T-helper 22 cell (primary cell): ENCODE results near the gene TBX15.

ENCODE experiments used
- DNase-seq: peaks from one replicate; pipeline ENCODE4 v3.0.0-alpha.2; 2020; ENCODE audit warnings: low read depth

Gene TBX15

DNA sequence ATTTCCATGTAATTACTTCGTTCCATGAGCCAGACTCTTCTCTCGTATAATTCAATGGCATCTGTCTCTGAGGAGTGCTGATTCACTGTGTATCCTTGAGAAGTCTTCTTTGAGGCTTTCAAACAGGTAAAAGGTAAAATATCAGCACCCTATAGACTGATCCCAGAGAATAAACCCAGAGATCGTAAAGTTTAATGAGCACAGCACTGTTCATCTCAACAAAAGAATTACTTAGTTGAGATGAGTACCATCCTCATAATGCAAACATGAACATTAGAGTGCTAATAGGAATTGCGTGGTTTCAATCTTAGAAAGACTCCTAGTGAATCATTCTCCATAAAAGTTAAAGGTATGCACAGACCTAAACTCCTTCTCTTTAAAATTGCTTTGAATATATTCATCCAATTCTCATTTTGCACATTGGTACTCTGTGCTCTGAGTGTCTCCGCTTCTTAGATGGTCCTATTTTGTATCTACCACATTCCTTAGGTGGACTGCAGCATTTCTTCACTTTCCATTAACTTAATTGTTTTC lies 97.2 kb downstream of the TBX15 start:
- no peak for DNase-seq

- no peak for DNase-seq
Observed at GRCh38 chr1:118884946-118885345, 103.2 kb downstream of the TBX15 start.

DNA sequence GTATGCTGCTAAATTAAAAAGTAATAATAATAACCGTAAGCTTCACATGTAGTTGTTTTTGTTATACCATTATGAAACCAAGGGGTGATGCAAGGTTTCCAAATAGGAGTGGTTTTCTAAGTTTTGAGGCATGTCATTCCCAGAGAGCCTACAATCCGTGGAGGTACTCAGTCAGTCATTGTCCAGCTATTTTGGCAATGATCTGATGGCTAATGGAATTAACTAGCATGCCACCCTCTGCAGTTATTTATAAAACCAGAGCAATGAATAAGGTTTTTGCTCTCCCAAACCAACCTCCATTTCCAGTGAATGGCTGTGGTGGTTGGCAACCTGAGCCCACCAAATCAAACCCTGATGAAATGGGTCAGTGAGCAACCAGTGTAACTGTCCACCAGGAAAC lies 106.4 kb downstream of the TBX15 start:
- no peak for DNase-seq

DNA sequence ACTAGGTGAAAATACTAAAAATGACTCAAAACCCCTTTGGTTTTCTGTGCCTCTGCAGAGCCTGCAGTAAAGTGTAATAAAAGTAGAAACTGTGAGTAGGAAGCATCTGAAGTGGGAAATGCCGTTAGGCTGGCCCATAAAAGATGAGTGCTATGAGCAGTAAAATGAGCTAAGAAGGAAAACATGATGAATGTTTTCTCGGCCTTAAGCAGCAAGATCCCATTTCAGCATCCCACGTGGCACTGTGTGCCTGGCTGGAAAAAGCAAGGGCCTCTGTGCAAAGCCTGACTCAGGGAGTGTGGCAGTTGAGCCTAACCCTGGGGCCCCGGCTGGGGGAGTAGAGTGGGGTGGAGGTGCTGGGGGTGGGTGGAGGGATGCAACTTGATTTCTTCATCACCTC lies 109.5 kb downstream of the TBX15 start:
- no peak for DNase-seq

DNA sequence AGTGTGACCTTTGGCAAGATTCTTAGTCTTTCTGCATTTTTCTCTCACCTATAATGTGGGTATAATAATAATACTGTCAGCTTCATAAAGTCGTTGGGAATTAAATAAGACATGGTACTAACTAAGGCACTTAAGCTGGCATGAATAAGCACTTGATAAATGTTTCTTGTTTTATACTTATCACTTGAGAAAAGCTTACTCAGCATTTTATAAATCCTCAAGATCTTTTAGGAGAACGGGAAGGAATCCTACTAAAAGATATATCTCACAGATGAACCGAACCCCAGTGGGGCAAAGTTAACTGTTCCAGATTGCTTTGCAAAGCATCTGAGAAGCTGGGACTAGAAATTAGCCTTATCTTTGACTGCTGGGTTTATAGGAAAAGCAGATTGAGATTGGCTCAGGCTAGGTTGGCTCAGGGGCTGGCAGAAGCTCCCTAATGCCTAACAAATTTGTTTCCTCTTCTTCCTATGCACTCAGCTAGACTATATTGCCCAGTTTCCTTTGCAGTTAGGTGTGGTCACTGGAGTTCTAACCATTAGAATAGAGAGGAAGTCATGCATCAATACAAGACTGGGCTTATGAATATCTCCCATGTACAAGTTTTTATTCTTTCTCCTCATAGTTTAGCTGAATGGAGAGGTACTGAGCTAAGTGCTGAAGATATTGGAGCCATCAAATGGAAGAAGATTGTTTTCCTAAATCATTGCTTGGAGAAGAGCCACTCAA lies 110.3 kb downstream of the TBX15 start:
- DNase-seq, result no peak

- DNase-seq, result no peak
Observed at GRCh38 chr1:118871582-118872171, 116.5 kb downstream of the TBX15 start.

- DNase-seq, result no peak
Observed at GRCh38 chr1:118868387-118868786, 119.8 kb downstream of the TBX15 start.

- no peak for DNase-seq
Observed at GRCh38 chr1:118866330-118866729, 121.8 kb downstream of the TBX15 start.

DNA sequence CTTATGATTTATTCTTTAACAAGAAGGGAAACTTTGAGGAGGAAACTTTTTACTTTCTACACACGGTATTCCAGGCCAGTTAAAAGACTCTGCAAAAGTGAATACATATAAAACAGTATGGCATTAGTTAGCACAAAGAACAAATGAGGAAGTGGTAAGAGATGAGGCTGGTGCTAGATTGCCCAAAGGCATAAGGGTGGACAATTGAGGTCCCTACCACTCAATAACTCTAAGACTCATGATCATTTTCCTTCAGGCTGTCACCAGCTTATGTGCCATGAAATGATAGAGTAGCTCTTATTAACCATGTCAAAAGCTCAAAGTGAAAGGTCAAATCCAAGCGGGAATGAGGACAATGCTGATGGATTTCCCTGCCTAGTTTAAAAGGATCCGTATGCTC lies 124.5 kb downstream of the TBX15 start:
- DNase-seq, result no peak

DNA sequence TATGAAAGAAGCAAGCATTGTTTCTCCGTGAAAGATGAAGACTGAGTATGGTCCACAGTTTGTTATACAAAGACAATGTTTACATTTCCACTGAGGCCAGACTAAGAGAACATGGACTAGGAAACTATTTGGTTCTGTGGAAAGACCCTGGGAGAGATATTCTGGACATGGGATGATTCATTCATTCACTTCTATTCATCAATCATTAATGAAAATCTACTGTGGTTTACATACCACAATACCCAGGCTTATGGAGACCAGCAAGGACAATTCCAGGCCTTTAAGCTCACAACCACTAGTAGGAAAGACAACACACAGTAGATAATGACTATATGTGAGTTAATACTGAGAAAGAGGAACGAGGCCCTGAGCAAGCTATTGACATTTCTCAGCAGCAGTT lies 125.4 kb downstream of the TBX15 start:
- DNase-seq, result no peak

GRCh38 chr1:118861216-118861615 lies 126.9 kb downstream of the TBX15 start:
- no peak for DNase-seq

DNA sequence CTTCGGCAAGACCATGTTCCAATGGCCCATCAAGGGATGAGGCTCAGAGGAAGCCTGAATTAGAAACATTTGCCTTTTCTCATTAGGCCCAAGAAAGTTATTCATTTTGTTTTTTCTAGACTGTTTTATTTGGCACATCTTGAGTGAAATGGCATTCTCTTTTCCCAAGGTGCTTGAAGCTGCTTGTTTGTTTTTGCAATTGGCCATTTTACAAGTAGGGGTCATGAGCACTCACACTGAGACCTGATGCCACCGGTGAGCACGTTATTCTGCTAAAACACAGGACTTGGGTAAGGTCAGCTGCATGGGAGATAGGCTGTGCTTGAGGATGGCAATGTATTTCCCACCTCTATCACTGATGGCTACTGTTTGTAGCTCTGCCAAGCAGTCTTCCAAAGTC lies 128.1 kb downstream of the TBX15 start:
- no peak for DNase-seq

- DNase-seq, result no peak
Observed at GRCh38 chr1:118846443-118846842, 141.7 kb downstream of the TBX15 start.

DNA sequence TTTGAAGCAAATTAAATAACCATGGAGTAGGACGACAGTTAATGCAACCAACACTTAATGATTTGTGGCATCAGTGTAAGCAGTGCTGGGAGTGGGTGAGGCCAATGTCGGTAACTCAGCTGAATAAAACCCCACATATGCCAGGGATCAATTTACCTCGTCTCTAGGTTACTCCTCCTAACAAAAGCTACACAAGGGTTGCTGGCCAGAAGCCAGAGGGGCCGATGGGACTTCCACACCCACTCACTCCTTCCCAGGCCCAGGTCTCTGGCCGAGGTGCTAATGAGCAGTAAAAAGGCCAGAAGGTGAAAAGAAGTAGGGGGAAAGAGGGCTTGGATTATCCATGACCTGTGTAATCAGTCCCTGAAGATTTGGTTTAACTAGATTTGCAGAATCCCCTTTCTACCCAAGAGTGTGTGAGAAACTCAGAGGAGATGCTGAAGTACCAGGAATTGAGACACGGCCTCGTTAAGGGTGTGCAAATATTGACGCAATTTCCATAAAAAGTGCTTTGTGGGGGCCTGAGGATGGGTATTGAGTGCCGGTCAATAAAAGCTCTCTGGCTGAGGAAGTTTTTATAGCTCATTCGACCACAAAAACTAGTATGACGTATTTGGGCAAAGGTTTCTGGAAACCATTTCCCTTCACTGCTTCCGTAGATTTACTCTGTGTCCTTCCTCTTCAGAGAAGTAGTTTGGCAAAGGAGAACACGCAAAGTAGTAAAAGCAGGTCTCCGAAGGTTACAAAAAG lies 145.5 kb downstream of the TBX15 start:
- DNase-seq, result no peak

DNA sequence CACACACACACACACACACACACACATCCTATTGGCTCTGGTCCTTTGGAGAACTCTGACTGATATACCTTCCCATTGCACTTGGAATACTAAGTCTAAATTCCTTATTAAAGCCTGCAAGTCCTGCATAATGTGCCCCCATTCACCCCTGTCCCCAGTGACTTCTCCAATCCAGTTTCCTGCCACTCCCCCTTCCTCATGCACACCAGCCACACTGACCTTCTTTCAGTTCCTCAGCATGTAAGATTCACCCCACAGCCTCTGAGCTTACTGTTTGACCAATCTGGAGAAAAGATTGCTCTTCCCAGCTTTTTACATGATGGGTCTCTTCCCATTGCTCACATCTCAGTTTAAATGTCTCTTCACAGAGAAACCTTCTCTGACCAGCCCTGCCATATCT lies 146.6 kb downstream of the TBX15 start:
- DNase-seq, result no peak
